Lung (tissue), 12 donors: ENCODE measurements around the gene ZDHHC21. TPM values are rescaled to one million over a fixed set of nuclear protein-coding genes. Genes with fewer than 3 reads are reported as not detected.

Source experiments
- ATAC-seq: fragments of 200-7000 bp; cut with Tn5 transposase; one replicate; pipeline ENCODE4 v1.9.1; 2020; ENCODE audit warnings: moderate number of reproducible peaks; ENCODE audit not compliant: insufficient read depth, low FRiP score
- DNase-seq, 3 donors: peaks; one replicate each; pipeline ENCODE4 v3.0.0-alpha.2; 2013 to 2017
- H3K27ac ChIP-seq, 2 donors: one replicate each; pipeline ENCODE4 v1.5.1; 2013; ENCODE audit warnings: mild to moderate bottlenecking in 2 of 2, moderate library complexity in 2 of 2, control low read depth in 1 of 2, inconsistent platforms in 1 of 2, low read depth in 1 of 2, low read length in 1 of 2
- H3K27me3 ChIP-seq, 3 donors: one replicate each; pipeline ENCODE4 v1.5.1; 2013; ENCODE audit warnings: low read length in 2 of 3; ENCODE audit not compliant: control insufficient read depth in 3 of 3, insufficient read depth in 3 of 3
- H3K36me3 ChIP-seq, 4 donors: one replicate each; pipeline ENCODE4 v1.5.1; 2013; ENCODE audit warnings: low read length in 4 of 4, mild to moderate bottlenecking in 1 of 4, moderate library complexity in 1 of 4; ENCODE audit not compliant: control insufficient read depth in 4 of 4, insufficient read depth in 4 of 4
- H3K4me1 ChIP-seq, 5 donors: one replicate each; pipeline ENCODE4 v1.5.1; 2013; ENCODE audit warnings: low read length in 5 of 5, mild to moderate bottlenecking in 2 of 5, moderate library complexity in 1 of 5; ENCODE audit not compliant: control insufficient read depth in 5 of 5, insufficient read depth in 5 of 5
- H3K4me3 ChIP-seq: one replicate; pipeline ENCODE4 v1.5.1; 2013; ENCODE audit warnings: mild to moderate bottlenecking, control low read depth, moderate library complexity
- H3K9ac ChIP-seq, 2 donors: one replicate each; pipeline ENCODE4 v1.5.1; 2013; ENCODE audit warnings: low read length in 2 of 2, control low read depth in 1 of 2; ENCODE audit not compliant: insufficient read depth in 1 of 2
- H3K9me3 ChIP-seq, 4 donors: one replicate each; pipeline ENCODE4 v1.5.1; 2013; ENCODE audit warnings: low read length in 3 of 4, mild to moderate bottlenecking in 1 of 4, moderate library complexity in 1 of 4; ENCODE audit not compliant: control insufficient read depth in 4 of 4, insufficient read depth in 3 of 4
- CTCF ChIP-seq: IDR thresholded peaks from 2 replicates; pipeline ENCODE4 v1.5.1; 2012; ENCODE audit warnings: mild to moderate bottlenecking; ENCODE audit errors: control extremely low read depth, extremely low read depth
- whole genome bisulfite sequencing, 2 donors: extraction: QIAGEN DNeasy Blood & Tissue Kit; methylation state at CpG; one replicate each; pipeline ENCODE4 v1.1.7; 2013; 5-methylcytosine and 5-hydroxymethylcytosine counted together
- polyA plus RNA-seq, 2 donors: library from polyadenylated mRNA; stranded (reverse); fragments of 200-250 nt; gene quantifications; one replicate each; pipeline ENCODE4 v1.2.1, GENCODE V29; 2013
- total RNA-seq, 2 donors: library from RNA; depleted of rRNA in 1 of 2; stranded (reverse); fragments of >200 nt in 1 of 2; gene quantifications; one replicate each; pipeline ENCODE4 v1.2.1, GENCODE V29; 2014 to 2021
- donor health status: control.
- donor health status: control.
- donor health status: Bipolar disorder and iron deficiency.
- donor health status: healthy.
- donor health status: DM: yes; HTN: yes; CAD: no.

ZDHHC21 gene
- total and polyA plus RNA-seq, 4 donors = 4.3 to 54.7 (median 15.2) TPM

GRCh38 chr9:14650596-14650995, 42.6 kb downstream of the ZDHHC21 start:
- peaks cover 0 to 10% (median 3%) of the 10 kb centered on the region in 4 donors for H3K36me3 ChIP-seq
- H3K27ac ChIP-seq = no peak overlapping the region
- H3K9ac ChIP-seq = no peak overlapping the region
- WGBS, 2 donors = 59 to 100% methylated on average over 1 of the region's 1 CpG
- ATAC-seq (no peak), DNase-seq (peak in 1 of 3 donors; percentile 32)
- TF ChIP-seq CTCF = no peak
- no peaks in the 10 kb centered on the region for H3K27me3 ChIP-seq
- H3K4me3 ChIP-seq = no peak overlapping the region
- H3K4me1 ChIP-seq = peaks cover 0 to 3% (median 0%) of the 10 kb centered on the region in 5 donors
- peaks cover 0 to 12% (median 2%) of the 10 kb centered on the region in 4 donors for H3K9me3 ChIP-seq

- 73 to 79% methylated on average over 3 of the region's 3 CpGs for WGBS, 2 donors
- H3K36me3 ChIP-seq = peaks cover 0 to 4% (median 1%) of the 10 kb centered on the region in 4 donors
- H3K9ac ChIP-seq = no peak overlapping the region
- no peak for DNase-seq
- no peak overlapping the region for H3K4me3 ChIP-seq
- no peak for TF ChIP-seq CTCF
- no peak for ATAC-seq
- peaks cover 0 to 5% (median 0%) of the 10 kb centered on the region in 5 donors for H3K4me1 ChIP-seq
- H3K27me3 ChIP-seq = no peaks in the 10 kb centered on the region
- no peak overlapping the region for H3K27ac ChIP-seq
- no peaks in the 10 kb centered on the region for H3K9me3 ChIP-seq
Measured at GRCh38 chr9:14645648-14646047, 47.6 kb downstream of the ZDHHC21 start.

GRCh38 chr9:14640967-14641366, 52.3 kb downstream of the ZDHHC21 start:
- Histone ChIP-seq H3K9ac (no peak overlapping the region), H3K4me3 (no peak overlapping the region), H3K27ac (no peak overlapping the region), H3K9me3 (no peaks in the 10 kb centered on the region), H3K4me1 (peaks cover 0 to 5% (median 0%) of the 10 kb centered on the region in 5 donors), H3K36me3 (peaks cover 0 to 6% (median 0%) of the 10 kb centered on the region in 4 donors), H3K27me3 (no peaks in the 10 kb centered on the region)
- no peak for TF ChIP-seq CTCF
- DNase-seq (no peak), ATAC-seq (no peak)
- WGBS, 2 donors = 69 to 74% methylated on average over 1 of the region's 1 CpG

- Histone ChIP-seq H3K4me1 (no peaks in the 10 kb centered on the region), H3K9ac (no peak overlapping the region), H3K36me3 (peaks cover 0 to 6% (median 0%) of the 10 kb centered on the region in 4 donors), H3K9me3 (no peaks in the 10 kb centered on the region), H3K27ac (no peak overlapping the region), H3K4me3 (no peak overlapping the region), H3K27me3 (no peaks in the 10 kb centered on the region)
- ATAC-seq (no peak), DNase-seq (no peak)
- WGBS, 2 donors = 93 to 94% methylated on average over 2 of the region's 2 CpGs
- TF ChIP-seq CTCF = no peak
Measured at GRCh38 chr9:14640294-14640693, 52.9 kb downstream of the ZDHHC21 start.
